Liver (tissue), 9 donors: ENCODE data around the gene DCC. TPM values are rescaled to one million over a fixed set of nuclear protein-coding genes. Genes with fewer than 3 reads are reported as not detected.

Experiments used
- DNase-seq: peaks from one replicate; pipeline ENCODE4 v3.0.0-alpha.2; 2017; ENCODE audit warnings: low spot score
- H3K27ac ChIP-seq, 2 donors: one replicate each; pipeline ENCODE4 v1.7.0; 2013; ENCODE audit warnings: inconsistent platforms in 2 of 2, low read length in 2 of 2, control low read depth in 1 of 2, low read depth in 1 of 2, mild to moderate bottlenecking in 1 of 2
- H3K27me3 ChIP-seq, 4 donors: one replicate each; pipeline versions ENCODE4 v1.6.1 to v1.7.0; 2013; ENCODE audit warnings: low read length in 3 of 4, inconsistent platforms in 1 of 4, mild to moderate bottlenecking in 1 of 4, moderate library complexity in 1 of 4; ENCODE audit not compliant: control insufficient read depth in 4 of 4, insufficient read depth in 4 of 4
- H3K36me3 ChIP-seq, 4 donors: one replicate each; pipeline versions ENCODE4 v1.6.1 to v1.7.0; 2013; ENCODE audit warnings: low read length in 3 of 4, mild to moderate bottlenecking in 3 of 4, low read depth in 1 of 4, moderate library complexity in 1 of 4; ENCODE audit not compliant: control insufficient read depth in 4 of 4, insufficient read depth in 3 of 4
- H3K4me1 ChIP-seq, 4 donors: one replicate each; pipeline versions ENCODE4 v1.6.1 to v1.7.0; 2013; ENCODE audit warnings: low read length in 3 of 4, mild to moderate bottlenecking in 3 of 4, moderate library complexity in 1 of 4; ENCODE audit not compliant: control insufficient read depth in 4 of 4, insufficient read depth in 4 of 4
- H3K4me3 ChIP-seq, 3 donors: one replicate each; pipeline versions ENCODE4 v1.6.1 to v1.7.0; 2013; ENCODE audit warnings: low read length in 3 of 3, control low read depth in 1 of 3, low read depth in 1 of 3, mild to moderate bottlenecking in 1 of 3
- H3K9ac ChIP-seq, 2 donors: one replicate each; pipeline ENCODE4 v1.7.0; 2013; ENCODE audit warnings: low read length in 2 of 2, mild to moderate bottlenecking in 2 of 2, moderate library complexity in 2 of 2, control low read depth in 1 of 2, low read depth in 1 of 2
- H3K9me3 ChIP-seq, 4 donors: one replicate each; pipeline versions ENCODE4 v1.6.1 to v1.7.0; 2013; ENCODE audit warnings: low read length in 3 of 4; ENCODE audit not compliant: control insufficient read depth in 4 of 4
- EGR1 ChIP-seq, 2 donors: IDR thresholded peaks; 2 replicates each; pipeline ENCODE4 v1.6.1; 2016 to 2018; ENCODE audit warnings: antibody characterized with exemption in 2 of 2, low read depth in 2 of 2
- FOXA1 ChIP-seq: IDR thresholded peaks from 2 replicates; pipeline ENCODE4 v1.6.1; 2016; ENCODE audit warnings: antibody characterized with exemption
- FOXA2 ChIP-seq: IDR thresholded peaks from 2 replicates; pipeline ENCODE4 v1.6.1; 2016; ENCODE audit warnings: antibody characterized with exemption
- HNF4A ChIP-seq, 2 donors: conservative IDR thresholded peaks; 2 replicates each; pipeline ENCODE4 v1.6.1; 2016; ENCODE audit warnings: antibody characterized with exemption in 2 of 2, mild to moderate bottlenecking in 2 of 2
- HNF4G ChIP-seq: IDR thresholded peaks from 2 replicates; pipeline ENCODE4 v1.6.1; 2016; ENCODE audit warnings: antibody characterized with exemption
- MAX ChIP-seq: IDR thresholded peaks from 2 replicates; pipeline ENCODE4 v1.6.1; 2016; ENCODE audit warnings: antibody characterized with exemption
- NR2F2 ChIP-seq: IDR thresholded peaks from 2 replicates; pipeline ENCODE4 v1.6.1; 2016; ENCODE audit warnings: antibody characterized with exemption
- RAD21 ChIP-seq, 2 donors: IDR thresholded peaks; 2 replicates each; pipeline ENCODE4 v1.6.1; 2016; ENCODE audit warnings: antibody characterized with exemption in 2 of 2, mild to moderate bottlenecking in 2 of 2
- REST ChIP-seq: IDR thresholded peaks from 2 replicates; pipeline ENCODE4 v1.6.1; 2016; ENCODE audit warnings: antibody characterized with exemption, mild to moderate bottlenecking
- SP1 ChIP-seq: IDR thresholded peaks from 2 replicates; pipeline ENCODE4 v1.6.1; 2018; ENCODE audit warnings: antibody characterized with exemption, mild to moderate bottlenecking
- YY1 ChIP-seq: IDR thresholded peaks from 2 replicates; pipeline ENCODE4 v1.6.1; 2016; ENCODE audit warnings: antibody characterized with exemption, mild to moderate bottlenecking
- WGBS: extraction: QIAGEN DNeasy Blood & Tissue Kit; methylation state at CpG from one replicate; pipeline ENCODE4 v1.1.7; 2013; 5-methylcytosine and 5-hydroxymethylcytosine counted together
- polyA plus RNA-seq, 2 donors: library from polyadenylated mRNA; stranded (reverse) in 1 of 2; unstranded in 1 of 2; fragments of 200-250 nt in 1 of 2; fragments of >200 nt in 1 of 2; fragmentation: Nextera tagmentation in 1 of 2; extraction: Ambion mirVana in 1 of 2; gene quantifications; one replicate each; pipeline versions ENCODE4 v1.2.1 to v1.2.3, GENCODE V29; 2013 to 2015
- total RNA-seq, 2 donors: library from RNA; depleted of rRNA; stranded (reverse); fragments of >200 nt; gene quantifications; one replicate each; pipeline ENCODE4 v1.2.3, GENCODE V29; 2014
- TF ChIP-seq, protein P1 (sequence below): IDR thresholded peaks from 2 replicates; pipeline ENCODE4 v1.6.1; 2016; ENCODE audit warnings: antibody characterized with exemption
- donor health status: healthy.
- donor health status: healthy.
- donor health status: healthy.
- donor health status: healthy.
- donor health status: healthy.

DCC gene
- total and polyA plus RNA-seq, 4 donors = under 0.01 to 0.03 TPM; not detected in 2

- Histone ChIP-seq H3K36me3 (no peaks in the 10 kb centered on the region), H3K27me3 (peaks cover 0 to 4% (median 0%) of the 10 kb centered on the region in 4 donors), H3K4me3 (no peak overlapping the region), H3K27ac (no peak overlapping the region), H3K9ac (no peak overlapping the region), H3K9me3 (no peaks in the 10 kb centered on the region), H3K4me1 (no peaks in the 10 kb centered on the region)
- no peak for DNase-seq
- TF ChIP-seq NR2F2 (no peak), REST (no peak)
- TF ChIP-seq, protein P1, sequence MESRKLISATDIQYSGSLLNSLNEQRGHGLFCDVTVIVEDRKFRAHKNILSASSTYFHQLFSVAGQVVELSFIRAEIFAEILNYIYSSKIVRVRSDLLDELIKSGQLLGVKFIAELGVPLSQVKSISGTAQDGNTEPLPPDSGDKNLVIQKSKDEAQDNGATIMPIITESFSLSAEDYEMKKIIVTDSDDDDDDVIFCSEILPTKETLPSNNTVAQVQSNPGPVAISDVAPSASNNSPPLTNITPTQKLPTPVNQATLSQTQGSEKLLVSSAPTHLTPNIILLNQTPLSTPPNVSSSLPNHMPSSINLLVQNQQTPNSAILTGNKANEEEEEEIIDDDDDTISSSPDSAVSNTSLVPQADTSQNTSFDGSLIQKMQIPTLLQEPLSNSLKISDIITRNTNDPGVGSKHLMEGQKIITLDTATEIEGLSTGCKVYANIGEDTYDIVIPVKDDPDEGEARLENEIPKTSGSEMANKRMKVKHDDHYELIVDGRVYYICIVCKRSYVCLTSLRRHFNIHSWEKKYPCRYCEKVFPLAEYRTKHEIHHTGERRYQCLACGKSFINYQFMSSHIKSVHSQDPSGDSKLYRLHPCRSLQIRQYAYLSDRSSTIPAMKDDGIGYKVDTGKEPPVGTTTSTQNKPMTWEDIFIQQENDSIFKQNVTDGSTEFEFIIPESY = no peak
- 87% methylated on average over 5 of the region's 5 CpGs for WGBS
Measured at GRCh38 chr18:52636536-52636935, 296.5 kb downstream of the DCC start.

- WGBS = 78% methylated on average over 4 of the region's 4 CpGs
- Histone ChIP-seq H3K4me1 (no peaks in the 10 kb centered on the region), H3K9ac (no peak overlapping the region), H3K9me3 (no peaks in the 10 kb centered on the region), H3K4me3 (no peak overlapping the region), H3K36me3 (no peaks in the 10 kb centered on the region), H3K27me3 (no peaks in the 10 kb centered on the region), H3K27ac (no peak overlapping the region)
- DNase-seq = no peak
- TF ChIP-seq HNF4A (conservative IDR thresholded peaks at IDR 0.05) = no peak
Measured at GRCh38 chr18:52648201-52648600, 308.2 kb downstream of the DCC start.

DNA sequence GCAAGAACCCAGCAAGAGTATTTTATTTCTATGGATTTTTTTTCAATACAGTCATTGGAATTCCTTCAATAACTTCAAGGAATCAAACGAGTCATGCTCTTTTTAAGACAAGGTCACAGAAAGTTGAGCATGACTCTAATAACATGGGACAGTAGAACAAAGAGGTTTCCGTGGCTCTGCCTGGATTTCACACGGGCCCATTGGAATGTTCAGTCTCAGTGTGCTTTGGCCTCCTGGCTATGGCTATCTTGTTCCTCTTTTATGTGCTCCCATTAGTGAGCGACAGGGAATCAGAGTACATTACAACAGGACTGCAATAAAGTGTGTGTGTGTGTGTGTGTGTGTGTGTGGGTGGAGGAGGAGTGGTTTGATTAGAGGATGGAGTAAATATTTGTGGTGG is 312.4 kb downstream of the DCC start:
- no peak for DNase-seq
- WGBS = 59% methylated on average over 4 of the region's 4 CpGs
- Histone ChIP-seq H3K4me3 (no peak overlapping the region), H3K27me3 (no peaks in the 10 kb centered on the region), H3K27ac (no peak overlapping the region), H3K4me1 (no peaks in the 10 kb centered on the region), H3K36me3 (no peaks in the 10 kb centered on the region), H3K9me3 (no peaks in the 10 kb centered on the region), H3K9ac (no peak overlapping the region)
- TF ChIP-seq HNF4G = no peak
- TF ChIP-seq RAD21 (IDR thresholded peaks at IDR 0.05) = no peak
- no peak for TF ChIP-seq FOXA2
- no peak for TF ChIP-seq MAX
- TF ChIP-seq, protein P1 = no peak
- TF ChIP-seq YY1 = no peak
- TF ChIP-seq EGR1 (IDR thresholded peaks at IDR 0.05; ENCODE audit: low read depth in 2 of 2) = no peak
- TF ChIP-seq FOXA1 = no peak
- no peak for TF ChIP-seq SP1
